Stimulated activated CD4-positive, alpha-beta T cell treated with anti-CD3 and anti-CD28 coated beads, Interleukin-12 subunit alpha, Interleukin-12 subunit beta, amount 100 ng/mL, for 24 hours (primary cell): ENCODE data around the gene LRRC55.
"Not testable (repeated sequence)": the region's sequence is repeated elsewhere in the genome, so short reads cannot be mapped to it uniquely, and the experiment has no call there.

Source experiments
- DNase-seq, 2 experiments: peaks; one replicate each; pipeline ENCODE4 v3.0.0-alpha.2; 2020; ENCODE audit warnings: low read depth in 2 of 2

LRRC55 gene

GRCh38 chr11:57161351-57161750 is 20.4 kb upstream of the LRRC55 start:
- no peak for DNase-seq

- DNase-seq: no peak
Observed at GRCh38 chr11:57162179-57162898, 19.4 kb upstream of the LRRC55 start.

- DNase-seq: no peak
Observed at GRCh38 chr11:57163160-57163868, 18.4 kb upstream of the LRRC55 start.

GRCh38 chr11:57164317-57164716 is 17.4 kb upstream of the LRRC55 start:
- no peak for DNase-seq

- DNase-seq: no peak
Observed at GRCh38 chr11:57167125-57167846, 14.5 kb upstream of the LRRC55 start.

GRCh38 chr11:57169732-57170313 is 11.9 kb upstream of the LRRC55 start:
- DNase-seq: not testable (repeated sequence)

- DNase-seq: no peak
Observed at GRCh38 chr11:57172031-57172430, 9.7 kb upstream of the LRRC55 start.

- no peak for DNase-seq
Observed at GRCh38 chr11:57174656-57175055, 7.1 kb upstream of the LRRC55 start.

GRCh38 chr11:57175478-57175877 is 6.3 kb upstream of the LRRC55 start:
- DNase-seq: no peak

- no peak for DNase-seq
Observed at GRCh38 chr11:57178334-57178733, 3.4 kb upstream of the LRRC55 start.

GRCh38 chr11:57179681-57180080 is 2.1 kb upstream of the LRRC55 start:
- no peak for DNase-seq

GRCh38 chr11:57180081-57180561 is 1.6 kb upstream of the LRRC55 start:
- DNase-seq: no peak

- no peak for DNase-seq
Observed at GRCh38 chr11:57180964-57181363, 789 bp upstream of the LRRC55 start.

- no peak for DNase-seq
Observed at GRCh38 chr11:57182896-57183295, 1.1 kb downstream of the LRRC55 start.

GRCh38 chr11:57190548-57190947 is 8.8 kb downstream of the LRRC55 start:
- DNase-seq: no peak

- no peak for DNase-seq
Observed at GRCh38 chr11:57191311-57192219, 9.8 kb downstream of the LRRC55 start.

- no peak for DNase-seq
Observed at GRCh38 chr11:57192316-57192715, 10.6 kb downstream of the LRRC55 start.

GRCh38 chr11:57196596-57196995 is 14.8 kb downstream of the LRRC55 start:
- no peak for DNase-seq

GRCh38 chr11:57197762-57198161 is 16.0 kb downstream of the LRRC55 start:
- no peak for DNase-seq

- no peak for DNase-seq
Observed at GRCh38 chr11:57199330-57199729, 17.6 kb downstream of the LRRC55 start.

- no peak for DNase-seq
Observed at GRCh38 chr11:57200917-57201316, 19.2 kb downstream of the LRRC55 start.
